ENCODE results near the gene SECISBP2L.
"Not testable (repeated sequence)": the region's sequence is repeated elsewhere in the genome, so short reads cannot be mapped to it uniquely, and the experiment has no call there.

The SECISBP2L gene

GRCh38 chr15:49046220-49047102 is at the start of gene SECISBP2L:
SECISBP2L (minus strand) TSS chr15:49046446; CDS start chr15:49046299, 147 bp downstream.
- peak; percentile 87 for DNase-seq (ENCODE audit: low spot score)

- DNase-seq (ENCODE audit: low spot score): no peak
These were observed 48.7 kb upstream of the SECISBP2L start for GRCh38 chr15:49094923-49095322.

GRCh38 chr15:49093252-49094105 is 47.2 kb upstream of the SECISBP2L start:
- no peak for DNase-seq (ENCODE audit: low spot score)

GRCh38 chr15:49088996-49089395 is 42.8 kb upstream of the SECISBP2L start:
- DNase-seq (ENCODE audit: low spot score): no peak

- no peak for DNase-seq (ENCODE audit: low spot score)
These were observed 39.6 kb upstream of the SECISBP2L start for GRCh38 chr15:49085696-49086459.

GRCh38 chr15:49084285-49084570 is 38.0 kb upstream of the SECISBP2L start:
- no peak for DNase-seq (ENCODE audit: low spot score)

- no peak for DNase-seq (ENCODE audit: low spot score)
These were observed 37.4 kb upstream of the SECISBP2L start for GRCh38 chr15:49083401-49084284.

GRCh38 chr15:49082960-49083359 is 36.7 kb upstream of the SECISBP2L start:
- DNase-seq (ENCODE audit: low spot score): no peak

- DNase-seq (ENCODE audit: low spot score): no peak
These were observed 33.2 kb upstream of the SECISBP2L start for GRCh38 chr15:49079340-49080039.

- no peak for DNase-seq (ENCODE audit: low spot score)
These were observed 29.6 kb upstream of the SECISBP2L start for GRCh38 chr15:49075881-49076280.

- not testable (repeated sequence) for DNase-seq (ENCODE audit: low spot score)
These were observed 28.5 kb upstream of the SECISBP2L start for GRCh38 chr15:49074589-49075287.

GRCh38 chr15:49066372-49066771 is 20.1 kb upstream of the SECISBP2L start:
- DNase-seq (ENCODE audit: low spot score): no peak

- DNase-seq (ENCODE audit: low spot score): no peak
These were observed 18.6 kb upstream of the SECISBP2L start for GRCh38 chr15:49064884-49065283.

- no peak for DNase-seq (ENCODE audit: low spot score)
These were observed 18.0 kb upstream of the SECISBP2L start for GRCh38 chr15:49064281-49064653.

GRCh38 chr15:49063402-49064280 is 17.4 kb upstream of the SECISBP2L start:
- no peak for DNase-seq (ENCODE audit: low spot score)

- DNase-seq (ENCODE audit: low spot score): no peak
These were observed 16.7 kb upstream of the SECISBP2L start for GRCh38 chr15:49062900-49063299.

- no peak for DNase-seq (ENCODE audit: low spot score)
These were observed 14.7 kb upstream of the SECISBP2L start for GRCh38 chr15:49060710-49061495.

GRCh38 chr15:49059491-49059890 is 13.2 kb upstream of the SECISBP2L start:
- DNase-seq (ENCODE audit: low spot score): no peak

Measured in CD4-positive, alpha-beta T cell treated with Interleukin-6 at 100 ng/mL for 8 hours (primary cell).